Measurements from ENCODE around the gene CELSR1.

Gene CELSR1

GRCh38 chr22:46378426-46379065 is 158.9 kb downstream of the CELSR1 start:
- in situ Hi-C loops (cut with MboI; ENCODE audit: low pct_unique_long_range_greater_than_20kb, low sequenced_read_pairs, unreplicated experiment): no loop called here
- no peak for TF ChIP-seq CTCF (IDR thresholded peaks at IDR 0.05; ENCODE audit: extremely low read depth, insufficient read depth, missing control alignments)
- DNase-seq (ENCODE audit: low spot score): no peak

- in situ Hi-C loops (cut with MboI; ENCODE audit: low pct_unique_long_range_greater_than_20kb, low sequenced_read_pairs, unreplicated experiment): no loop called here
- no peak for DNase-seq (ENCODE audit: low spot score)
- TF ChIP-seq CTCF (IDR thresholded peaks at IDR 0.05; ENCODE audit: extremely low read depth, insufficient read depth, missing control alignments): no peak
Measured at GRCh38 chr22:46377525-46378425, 159.6 kb downstream of the CELSR1 start.

- TF ChIP-seq CTCF (IDR thresholded peaks at IDR 0.05; ENCODE audit: extremely low read depth, insufficient read depth, missing control alignments): no peak
- in situ Hi-C loops (cut with MboI; ENCODE audit: low pct_unique_long_range_greater_than_20kb, low sequenced_read_pairs, unreplicated experiment): no loop called here
- DNase-seq (ENCODE audit: low spot score): no peak
Measured at GRCh38 chr22:46376908-46377524, 160.4 kb downstream of the CELSR1 start.

GRCh38 chr22:46376111-46376510 is 161.3 kb downstream of the CELSR1 start:
- in situ Hi-C loops (cut with MboI; ENCODE audit: low pct_unique_long_range_greater_than_20kb, low sequenced_read_pairs, unreplicated experiment): no loop called here
- no peak for DNase-seq (ENCODE audit: low spot score)
- TF ChIP-seq CTCF (IDR thresholded peaks at IDR 0.05; ENCODE audit: extremely low read depth, insufficient read depth, missing control alignments): no peak

GRCh38 chr22:46374663-46375474 is 162.6 kb downstream of the CELSR1 start:
- TF ChIP-seq CTCF (IDR thresholded peaks at IDR 0.05; ENCODE audit: extremely low read depth, insufficient read depth, missing control alignments): no peak

More at GRCh38 chr22:46374663-46375474, 162.6 kb downstream of the CELSR1 start:
- in situ Hi-C loops (cut with MboI; ENCODE audit: low pct_unique_long_range_greater_than_20kb, low sequenced_read_pairs, unreplicated experiment): no loop called here
- DNase-seq (ENCODE audit: low spot score): no peak

All from GM13977 (cell line).